K562 (cell line): ENCODE results near the gene NEMF. TPM values are rescaled to one million over a fixed set of nuclear protein-coding genes. Genes with fewer than 3 reads are reported as not detected.

ENCODE experiments used
- CAMTA2 ChIP-seq: fragments of 250-450 bp; sonication (Bioruptor Pico); conservative IDR thresholded peaks from 2 replicates; pipeline ENCODE4 v1.5.1; 2022
- CXXC5 ChIP-seq: fragments of 250-450 bp; sonication (Bioruptor Pico); IDR thresholded peaks from 2 replicates; pipeline ENCODE4 v1.8.0; 2022; ENCODE audit warnings: inconsistent platforms, mild to moderate bottlenecking, moderate library complexity
- E2F3 ChIP-seq: fragments of 250-450 bp; sonication (Bioruptor Pico); IDR thresholded peaks from 2 replicates; pipeline ENCODE4 v1.4.0; 2020; ENCODE audit warnings: mild to moderate bottlenecking
- KHSRP ChIP-seq: fragments of 450-650 bp; IDR thresholded peaks from 2 replicates; pipeline ENCODE4 v1.6.1; 2017
- MGA ChIP-seq: fragments of 450-650 bp; IDR thresholded peaks from 2 replicates; pipeline ENCODE4 v1.6.1; 2016; ENCODE audit warnings: mild to moderate bottlenecking, moderate library complexity
- NCOA6 ChIP-seq: fragments of 450-650 bp; IDR thresholded peaks from 2 replicates; pipeline ENCODE4 v1.6.1; 2017; ENCODE audit warnings: mild to moderate bottlenecking
- RHOXF2B ChIP-seq: fragments of 250-450 bp; sonication (Bioruptor Pico); conservative IDR thresholded peaks from 2 replicates; pipeline ENCODE4 v1.5.1; 2021
- SIN3A ChIP-seq, 2 experiments: fragments of 150-350 bp in 1 of 2; IDR thresholded peaks; 2 replicates each; pipeline ENCODE4 v1.6.1; 2011 to 2016; ENCODE audit warnings: borderline replicate concordance in 2 of 2, low read depth in 2 of 2, low read length in 2 of 2, mild to moderate bottlenecking in 2 of 2, moderate library complexity in 2 of 2; ENCODE audit not compliant: control insufficient read depth in 1 of 2
- ZNF644 ChIP-seq: fragments of 200-800 bp; sonication (Bioruptor generic); IDR thresholded peaks from 2 replicates; pipeline ENCODE4 v1.6.1; 2016; ENCODE audit warnings: low read depth, missing genetic modification characterization, missing compliant biosample characterization
- polyA plus RNA-seq, 8 experiments: library from polyadenylated mRNA; depleted of rRNA in 4 of 8; stranded (reverse) in 5 of 8; unstranded in 3 of 8; fragments of >200 nt; fragmentation: Nextera tagmentation in 2 of 8; fragmentation: Illumina TruSeq in 1 of 8; extraction: Ambion mirVana in 2 of 8; extraction: Trizol in 1 of 8; gene quantifications; 2 replicates each; pipeline versions ENCODE4 v1.2.1 to v1.2.3, GENCODE V29; 2011 to 2014; ENCODE audit warnings: inconsistent platforms in 1 of 8, missing spikeins in 1 of 8
- total RNA-seq, 7 experiments: library from RNA; depleted of rRNA in 6 of 7; stranded (reverse); fragments of >200 nt in 6 of 7; fragmentation: Illumina TruSeq in 2 of 7; extraction: Trizol in 2 of 7; gene quantifications; 2 replicates each; pipeline versions ENCODE4 v1.2.1 to v1.2.3, GENCODE V29; 2011 to 2021; ENCODE audit warnings: low replicate concordance in 1 of 7
- TF ChIP-seq, protein P1 (sequence below): sonication (generic); formaldehyde crosslinking; IDR thresholded peaks from 2 replicates; pipeline ENCODE4 v1.8.0; 2022; ENCODE audit warnings: missing genetic modification reagents, mild to moderate bottlenecking, moderate library complexity, borderline replicate concordance
- TF ChIP-seq, protein P2 (sequence below): fragments of 450-650 bp; formaldehyde crosslinking; IDR thresholded peaks from 2 replicates; pipeline ENCODE4 v1.4.0; 2022; ENCODE audit warnings: missing genetic modification characterization
- TF ChIP-seq, protein P3 (sequence below): conservative IDR thresholded peaks from 2 replicates; pipeline ENCODE4 v1.6.1; 2011; ENCODE audit warnings: low read depth, mild to moderate bottlenecking, low read length; ENCODE audit not compliant: control insufficient read depth

Gene NEMF
- total and polyA plus RNA-seq, 9 of the 15 experiments (the other 6 are each of a cell fraction or from before 2014, with no cell fraction given), result 38.8 to 94.4 (median 61.0) TPM

GRCh38 chr14:49863487-49864281, 11.1 kb upstream of the NEMF start (continued):
- TF ChIP-seq MGA, result no peak
- TF ChIP-seq, protein P1, sequence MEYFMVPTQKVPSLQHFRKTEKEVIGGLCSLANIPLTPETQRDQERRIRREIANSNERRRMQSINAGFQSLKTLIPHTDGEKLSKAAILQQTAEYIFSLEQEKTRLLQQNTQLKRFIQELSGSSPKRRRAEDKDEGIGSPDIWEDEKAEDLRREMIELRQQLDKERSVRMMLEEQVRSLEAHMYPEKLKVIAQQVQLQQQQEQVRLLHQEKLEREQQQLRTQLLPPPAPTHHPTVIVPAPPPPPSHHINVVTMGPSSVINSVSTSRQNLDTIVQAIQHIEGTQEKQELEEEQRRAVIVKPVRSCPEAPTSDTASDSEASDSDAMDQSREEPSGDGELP (CRISPR knock-in tag), result no peak
- no peak for TF ChIP-seq NCOA6
- peak; percentile 44; the same call in 1 of the 2 replicates for TF ChIP-seq ZNF644
- TF ChIP-seq E2F3 (CRISPR knock-in tag), result no peak
- TF ChIP-seq, protein P2, sequence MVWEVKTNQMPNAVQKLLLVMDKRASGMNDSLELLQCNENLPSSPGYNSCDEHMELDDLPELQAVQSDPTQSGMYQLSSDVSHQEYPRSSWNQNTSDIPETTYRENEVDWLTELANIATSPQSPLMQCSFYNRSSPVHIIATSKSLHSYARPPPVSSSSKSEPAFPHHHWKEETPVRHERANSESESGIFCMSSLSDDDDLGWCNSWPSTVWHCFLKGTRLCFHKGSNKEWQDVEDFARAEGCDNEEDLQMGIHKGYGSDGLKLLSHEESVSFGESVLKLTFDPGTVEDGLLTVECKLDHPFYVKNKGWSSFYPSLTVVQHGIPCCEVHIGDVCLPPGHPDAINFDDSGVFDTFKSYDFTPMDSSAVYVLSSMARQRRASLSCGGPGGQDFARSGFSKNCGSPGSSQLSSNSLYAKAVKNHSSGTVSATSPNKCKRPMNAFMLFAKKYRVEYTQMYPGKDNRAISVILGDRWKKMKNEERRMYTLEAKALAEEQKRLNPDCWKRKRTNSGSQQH (CRISPR knock-in tag), result 0 out of 2 replicates have a peak, but pooled peaks have one; percentile 39
- TF ChIP-seq RHOXF2B (CRISPR knock-in tag), result no peak
- peak; percentile 18 for TF ChIP-seq CXXC5 (CRISPR knock-in tag)
- TF ChIP-seq, protein P3, sequence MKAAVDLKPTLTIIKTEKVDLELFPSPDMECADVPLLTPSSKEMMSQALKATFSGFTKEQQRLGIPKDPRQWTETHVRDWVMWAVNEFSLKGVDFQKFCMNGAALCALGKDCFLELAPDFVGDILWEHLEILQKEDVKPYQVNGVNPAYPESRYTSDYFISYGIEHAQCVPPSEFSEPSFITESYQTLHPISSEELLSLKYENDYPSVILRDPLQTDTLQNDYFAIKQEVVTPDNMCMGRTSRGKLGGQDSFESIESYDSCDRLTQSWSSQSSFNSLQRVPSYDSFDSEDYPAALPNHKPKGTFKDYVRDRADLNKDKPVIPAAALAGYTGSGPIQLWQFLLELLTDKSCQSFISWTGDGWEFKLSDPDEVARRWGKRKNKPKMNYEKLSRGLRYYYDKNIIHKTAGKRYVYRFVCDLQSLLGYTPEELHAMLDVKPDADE, result no peak
- no peak for TF ChIP-seq CAMTA2
- no peak for TF ChIP-seq KHSRP
- TF ChIP-seq SIN3A (IDR thresholded peaks at IDR 0.05; ENCODE audit: borderline replicate concordance in 2 of 2, control insufficient read depth in 1 of 2, low read depth in 2 of 2, low read length in 2 of 2), result no peak
